T-cell (primary cell): ENCODE results near the gene CYP46A1. TPM values are rescaled to one million over a fixed set of nuclear protein-coding genes. Genes with fewer than 3 reads are reported as not detected.

Source experiments
- ATAC-seq, 4 experiments: fragments of 200-7000 bp in 3 of 4; fragments of 150-1000 bp in 1 of 4; cut with Tn5 transposase; replicated peaks in 1 of 4; 1 replicate in 3 of 4; 2 replicates in 1 of 4; pipeline ENCODE4 v1.10.0; 2021; ENCODE audit warnings: moderate library complexity in 3 of 4, mild to moderate bottlenecking in 2 of 4, moderate number of reproducible peaks in 1 of 4
- CTCF ChIA-PET, 2 donors: fragments of 300-600 bp; sonication (Branson Sonifier 250); formaldehyde crosslinking; loops; one replicate each; lab custom pipeline; 2022; ENCODE audit warnings: antibody characterized with exemption in 2 of 2; lab: Charles Lee
- POLR2A ChIA-PET, 2 donors: fragments of 300-600 bp; sonication (Branson Sonifier 250); formaldehyde crosslinking; loops; one replicate each; lab custom pipeline; 2022; ENCODE audit warnings: antibody characterized with exemption in 2 of 2; lab: Charles Lee
- DNase-seq, 35 experiments: peaks; one replicate each; pipeline versions ENCODE4 v3.0.0 to v3.0.0-alpha.2; 2013 to 2023
- H3K27ac ChIP-seq: one replicate; pipeline ENCODE4 v1.5.1; 2013; ENCODE audit warnings: low read length
- H3K27me3 ChIP-seq, 2 experiments: replicated peaks in 1 of 2; 1 replicate in 1 of 2; 2 replicates in 1 of 2; pipeline versions ENCODE4 v1.6.1 to v1.7.0; 2013; ENCODE audit warnings: low read length in 1 of 2, mixed read lengths in 1 of 2; ENCODE audit not compliant: control insufficient read depth in 2 of 2, insufficient read depth in 2 of 2; ENCODE audit errors: extremely low read depth in 1 of 2
- H3K36me3 ChIP-seq, 2 donors: 1 replicate in 1 of 2; 2 replicates in 1 of 2; pipeline versions ENCODE4 v1.6.1 to v1.7.0; 2013; ENCODE audit warnings: low read length in 1 of 2; ENCODE audit not compliant: control insufficient read depth in 2 of 2, insufficient read depth in 1 of 2; ENCODE audit errors: extremely low read depth in 1 of 2
- H3K4me1 ChIP-seq, 2 experiments: 1 replicate in 1 of 2; 2 replicates in 1 of 2; pipeline versions ENCODE4 v1.6.1 to v1.7.0; 2013; ENCODE audit warnings: low read length in 2 of 2, mixed read lengths in 1 of 2; ENCODE audit not compliant: insufficient read depth in 2 of 2, control insufficient read depth in 1 of 2; ENCODE audit errors: extremely low read depth in 1 of 2
- H3K4me3 ChIP-seq, 2 donors: 1 replicate in 1 of 2; 2 replicates in 1 of 2; pipeline versions ENCODE4 v1.5.1 to v1.7.0; 2013; ENCODE audit warnings: mild to moderate bottlenecking in 2 of 2, low read length in 1 of 2, moderate library complexity in 1 of 2; ENCODE audit not compliant: control insufficient read depth in 1 of 2; ENCODE audit errors: extremely low read depth in 1 of 2
- H3K9me3 ChIP-seq: 2 replicates; pipeline ENCODE4 v1.7.0; 2013
- H3K27ac Mint-ChIP-seq, 2 donors: one replicate each; pipeline ENCODE4 v1.8.0; 2020 to 2021; ENCODE audit warnings: mild to moderate bottlenecking in 2 of 2, mixed read lengths in 2 of 2
- H3K27me3 Mint-ChIP-seq, 2 donors: one replicate each; pipeline ENCODE4 v1.8.0; 2021 to 2022; ENCODE audit warnings: mixed read lengths in 2 of 2
- H3K36me3 Mint-ChIP-seq: one replicate; pipeline ENCODE4 v1.8.0; 2021; ENCODE audit warnings: mixed read lengths
- H3K4me1 Mint-ChIP-seq, 3 donors: one replicate each; pipeline ENCODE4 v1.8.0; 2020 to 2022; ENCODE audit warnings: mixed read lengths in 3 of 3, mild to moderate bottlenecking in 1 of 3
- H3K4me3 Mint-ChIP-seq, 3 donors: one replicate each; pipeline ENCODE4 v1.8.0; 2020 to 2022; ENCODE audit warnings: mild to moderate bottlenecking in 3 of 3, mixed read lengths in 3 of 3, moderate library complexity in 3 of 3
- H3K9me3 Mint-ChIP-seq, 3 donors: one replicate each; pipeline ENCODE4 v1.8.0; 2020 to 2022; ENCODE audit warnings: mixed read lengths in 3 of 3
- WGBS: methylation state at CpG from one replicate; pipeline ENCODE4 v1.1.5; 2013; ENCODE audit warnings: missing lambda C conversion rate; ENCODE audit not compliant: insufficient coverage; 5-methylcytosine and 5-hydroxymethylcytosine counted together
- total RNA-seq, 35 experiments: library from RNA in 6 of 35; stranded (reverse) in 6 of 35; fragments of 120-200 nt in 1 of 35; gene quantifications; one replicate each; pipeline versions ENCODE4 v1.2.1 to v1.2.4 and lab custom pipeline; 2013 to 2026

Gene CYP46A1
- total RNA-seq, 5 donors from 2014 or later (not counting 1 experiment from before 2014, with no cell fraction given), result 0.10 to 0.51 (median 0.39) TPM

- Histone ChIP-seq H3K9me3 (no peaks in the 10 kb centered on the region), H3K27ac (no peak overlapping the region), H3K27me3 (peaks cover 7 to 34% of the 10 kb centered on the region in 2 experiments), H3K4me3 (peak overlapping the region in 1 of 2 donors; percentile 17), H3K36me3 (no peaks in the 10 kb centered on the region), H3K4me1 (peaks cover 0 to 29% of the 10 kb centered on the region in 2 experiments)
- no peaks in the 10 kb centered on the region for H3K36me3 Mint-ChIP-seq
- H3K27me3 Mint-ChIP-seq, result peaks cover 14 to 20% of the 10 kb centered on the region in 2 donors
- ChIA-PET POLR2A (interaction anchor here in 1 of 2 donors (0.9 to 1.2 kb wide), 2 partner anchors 202 to 204 kb away, joined by 6 to 24 read pairs; partner anchors contain the start of genes CCNK and SETD3), CTCF (interaction anchor here (0.5 to 1.0 kb wide), 8 partner anchors 10 to 508 kb away, joined by 3 to 11 read pairs (median 4); partner anchors contain the start of genes CCNK (in 1 of the 2), DEGS2 (in 1 of the 2) and SETD3 (in 1 of the 2))
- ATAC-seq (peak; percentile 36 to 44 (median 38)), DNase-seq (peak in 2 of 35 experiments; percentile 7 to 13)
- H3K4me1 Mint-ChIP-seq, result peaks cover 20 to 31% (median 25%) of the 10 kb centered on the region in 3 donors
- no peaks in the 10 kb centered on the region for H3K9me3 Mint-ChIP-seq
- peak overlapping the region in 1 of 3 donors; percentile 63 for H3K4me3 Mint-ChIP-seq
- no peak overlapping the region for H3K27ac Mint-ChIP-seq
- WGBS, result 7% methylated on average over 45 of the region's 45 CpGs
These were observed 374 bp downstream of the CYP46A1 start for GRCh38 chr14:99684410-99684934.

- no peak for ATAC-seq
- Histone ChIP-seq H3K4me3 (no peak overlapping the region), H3K9me3 (no peaks in the 10 kb centered on the region), H3K4me1 (peaks cover 0 to 29% of the 10 kb centered on the region in 2 experiments), H3K27me3 (peaks cover 8 to 39% of the 10 kb centered on the region in 2 experiments), H3K36me3 (no peaks in the 10 kb centered on the region), H3K27ac (no peak overlapping the region)
- no peaks in the 10 kb centered on the region for H3K9me3 Mint-ChIP-seq
- peak in 1 of 35 experiments; percentile 8 for DNase-seq
- no peak overlapping the region for H3K27ac Mint-ChIP-seq
- ChIA-PET POLR2A (no interaction called here), CTCF (no interaction called here)
- H3K4me3 Mint-ChIP-seq, result peak overlapping the region; percentile 45 to 64 (median 63)
- H3K36me3 Mint-ChIP-seq, result no peaks in the 10 kb centered on the region
- peaks cover 20 to 31% (median 25%) of the 10 kb centered on the region in 3 donors for H3K4me1 Mint-ChIP-seq
- H3K27me3 Mint-ChIP-seq, result peaks cover 21 to 27% of the 10 kb centered on the region in 2 donors
- no CpG with 5 or more reads among the region's 11 CpGs for WGBS
These were observed 1.1 kb downstream of the CYP46A1 start for GRCh38 chr14:99685151-99685591.

- no CpG with 5 or more reads among the region's 1 CpG for WGBS
- Histone ChIP-seq H3K4me3 (no peak overlapping the region), H3K4me1 (peaks cover 0 to 29% of the 10 kb centered on the region in 2 experiments), H3K27me3 (peaks cover 9 to 43% of the 10 kb centered on the region in 2 experiments), H3K27ac (no peak overlapping the region), H3K9me3 (no peaks in the 10 kb centered on the region), H3K36me3 (no peaks in the 10 kb centered on the region)
- Mint-ChIP-seq H3K9me3 (no peaks in the 10 kb centered on the region), H3K27me3 (peaks cover 24 to 31% of the 10 kb centered on the region in 2 donors), H3K36me3 (no peaks in the 10 kb centered on the region), H3K4me1 (peaks cover 20 to 31% (median 25%) of the 10 kb centered on the region in 3 donors), H3K27ac (peak overlapping the region in 1 of 2 donors; percentile 58), H3K4me3 (peak overlapping the region; percentile 45 to 64 (median 63))
- DNase-seq (peak in 1 of 35 experiments; percentile 5), ATAC-seq (no peak)
- CTCF ChIA-PET, result no interaction called here
- POLR2A ChIA-PET, result no interaction called here
These were observed 1.5 kb downstream of the CYP46A1 start for GRCh38 chr14:99685596-99685995.

- CTCF ChIA-PET, result no interaction called here
- 51% methylated on average over 4 of the region's 8 CpGs for WGBS
- peaks cover 28 to 40% of the 10 kb centered on the region in 2 donors for H3K27me3 Mint-ChIP-seq
- no peaks in the 10 kb centered on the region for H3K9me3 Mint-ChIP-seq
- Histone ChIP-seq H3K36me3 (no peaks in the 10 kb centered on the region), H3K27ac (no peak overlapping the region), H3K4me1 (peaks cover 0 to 29% of the 10 kb centered on the region in 2 experiments), H3K27me3 (peaks cover 9 to 53% of the 10 kb centered on the region in 2 experiments), H3K4me3 (no peak overlapping the region), H3K9me3 (no peaks in the 10 kb centered on the region)
- H3K4me3 Mint-ChIP-seq, result no peak overlapping the region
- peaks cover 20 to 31% (median 25%) of the 10 kb centered on the region in 3 donors for H3K4me1 Mint-ChIP-seq
- no peak overlapping the region for H3K27ac Mint-ChIP-seq
- POLR2A ChIA-PET, result no interaction called here
- peak in 1 of 35 experiments; percentile 2 for DNase-seq
- ATAC-seq, result no peak
- H3K36me3 Mint-ChIP-seq, result no peaks in the 10 kb centered on the region
These were observed 2.6 kb downstream of the CYP46A1 start for GRCh38 chr14:99686557-99687283.

GRCh38 chr14:99687284-99688209 lies 3.4 kb downstream of the CYP46A1 start:
- POLR2A ChIA-PET, result interaction anchor here in 1 of 2 donors (0.5 kb wide), 1 partner anchor 14 kb away, joined by 5 read pairs; no protein-coding TSS in a partner anchor
- H3K27ac Mint-ChIP-seq, result no peak overlapping the region
- no peak for ATAC-seq
- no peaks in the 10 kb centered on the region for H3K9me3 ChIP-seq
- DNase-seq, result peak in 22 of 35 experiments; percentile 8 to 69 (median 28)
- H3K27ac ChIP-seq, result no peak overlapping the region
- no peak overlapping the region for H3K4me3 ChIP-seq
- WGBS, result 51% methylated on average over 8 of the region's 12 CpGs
- peaks cover 9 to 54% of the 10 kb centered on the region in 2 experiments for H3K27me3 ChIP-seq
- no peaks in the 10 kb centered on the region for H3K9me3 Mint-ChIP-seq
- no peaks in the 10 kb centered on the region for H3K36me3 ChIP-seq
- no peaks in the 10 kb centered on the region for H3K36me3 Mint-ChIP-seq
- H3K4me1 Mint-ChIP-seq, result peaks cover 19 to 30% (median 25%) of the 10 kb centered on the region in 3 donors
- peaks cover 28 to 40% of the 10 kb centered on the region in 2 donors for H3K27me3 Mint-ChIP-seq
- H3K4me3 Mint-ChIP-seq, result no peak overlapping the region
- H3K4me1 ChIP-seq, result peaks cover 0 to 28% of the 10 kb centered on the region in 2 experiments
- CTCF ChIA-PET, result no interaction called here
